Hematopoietic multipotent progenitor cell (in vitro differentiated cells): ENCODE data around the gene SSPN. TPM values are rescaled to one million over a fixed set of nuclear protein-coding genes. Genes with fewer than 3 reads are reported as not detected.

Experiments used
- DNase-seq, 3 donors: peaks; one replicate each; pipeline ENCODE4 v3.0.0-alpha.2; 2011 to 2015; ENCODE audit warnings: low read depth in 2 of 3, low spot score in 2 of 3
- total RNA-seq: library from RNA; depleted of rRNA; stranded (reverse); fragments of >200 nt; gene quantifications from one replicate; pipeline ENCODE4 v1.2.3, GENCODE V29; 2012

SSPN gene
- total RNA-seq, 1 donor: 5.9 TPM

DNA sequence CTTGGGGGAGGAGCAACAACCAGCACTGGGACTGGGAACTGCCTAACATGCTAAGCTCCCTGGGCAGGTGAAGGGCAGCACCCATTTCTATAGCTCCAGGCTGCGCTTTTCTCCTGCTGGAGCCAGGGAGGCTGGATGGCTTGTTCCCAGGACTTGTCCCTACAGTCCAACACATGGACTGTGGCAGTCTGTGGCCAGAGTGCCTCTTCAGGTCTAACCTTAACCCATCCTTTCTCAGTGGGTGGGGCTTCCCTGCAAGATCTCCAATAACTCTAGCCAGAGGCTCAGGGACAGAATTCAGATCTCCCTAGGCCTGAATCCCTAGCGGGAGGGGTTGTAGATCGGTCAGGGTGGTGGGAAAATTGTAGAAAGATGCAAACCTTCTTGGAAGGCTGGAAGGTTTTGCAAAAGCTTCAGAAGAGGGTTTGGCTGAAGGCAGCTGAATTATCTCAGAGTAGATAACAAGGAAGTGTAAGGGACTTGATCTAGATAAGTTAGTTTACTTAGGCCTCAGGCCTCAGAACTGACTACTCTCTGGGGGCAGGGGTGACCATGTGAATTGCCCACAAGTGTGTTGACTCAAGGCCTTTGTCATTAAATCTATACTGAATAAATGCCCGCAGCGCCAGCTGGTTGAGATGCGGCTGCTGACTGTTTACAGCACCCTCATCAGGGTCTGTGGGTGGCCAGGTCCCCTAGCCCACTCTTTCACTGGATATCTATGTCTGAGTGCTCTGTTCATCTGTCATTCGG lies 60.7 kb downstream of the SSPN start:
- no peak for DNase-seq

GRCh38 chr12:26264215-26264838 lies 69.0 kb downstream of the SSPN start:
- no peak for DNase-seq

- no peak for DNase-seq
Measured at GRCh38 chr12:26265606-26266005, 70.2 kb downstream of the SSPN start.

DNA sequence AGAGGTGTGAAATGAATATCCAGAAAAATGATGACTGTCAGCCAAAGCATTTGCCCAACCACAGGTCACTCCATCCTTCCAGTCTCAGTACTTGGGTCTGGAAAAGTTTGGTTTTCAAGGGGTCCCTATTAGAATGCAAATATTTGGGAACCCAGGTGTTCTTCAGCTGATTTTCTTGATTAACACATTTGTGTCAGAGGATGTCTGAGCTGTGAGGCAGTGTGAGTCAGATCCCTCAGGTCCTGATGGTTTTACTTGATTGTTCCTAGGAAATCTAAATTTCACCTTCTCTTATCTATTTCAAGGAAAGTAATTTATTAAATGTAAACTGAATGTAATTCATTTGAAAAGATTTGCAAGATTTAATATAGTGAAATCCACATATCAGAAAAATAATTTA lies 71.5 kb downstream of the SSPN start:
- no peak for DNase-seq

GRCh38 chr12:26268841-26269561 lies 73.6 kb downstream of the SSPN start:
- no peak for DNase-seq

GRCh38 chr12:26269562-26270284 lies 74.3 kb downstream of the SSPN start:
- no peak for DNase-seq

GRCh38 chr12:26271024-26271423 lies 75.7 kb downstream of the SSPN start:
- no peak for DNase-seq

DNA sequence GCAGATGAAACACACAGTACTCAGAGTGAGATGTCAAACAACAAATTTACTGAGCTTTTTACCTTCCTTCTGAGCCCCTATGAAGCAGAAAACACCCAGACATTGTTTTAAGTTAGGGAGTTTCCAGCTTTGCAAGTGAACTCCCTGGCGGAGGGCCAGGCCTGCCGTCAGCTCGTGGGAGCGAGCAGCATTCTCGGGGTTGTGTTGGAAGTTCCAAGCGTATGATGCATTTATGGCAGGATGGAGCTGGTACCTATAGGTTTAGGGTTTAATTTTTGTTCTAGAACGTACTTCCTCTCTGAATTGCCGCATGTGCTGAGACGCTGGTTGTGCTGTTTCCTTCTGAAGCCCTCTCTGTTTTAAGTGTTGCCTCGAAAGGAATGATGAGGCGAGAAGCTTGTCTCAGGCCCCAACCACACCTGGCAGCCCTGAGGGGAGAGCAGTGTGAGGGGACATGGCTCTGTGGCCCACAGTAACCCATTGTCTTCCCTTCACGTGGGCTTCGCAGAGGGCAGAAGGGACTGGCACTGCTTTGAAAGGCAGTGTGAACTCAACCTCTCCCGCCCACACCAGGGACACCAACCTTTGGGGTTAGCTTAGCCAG lies 76.6 kb downstream of the SSPN start:
- DNase-seq: peak in 2 of 3 donors; percentile 59 to 65

DNA sequence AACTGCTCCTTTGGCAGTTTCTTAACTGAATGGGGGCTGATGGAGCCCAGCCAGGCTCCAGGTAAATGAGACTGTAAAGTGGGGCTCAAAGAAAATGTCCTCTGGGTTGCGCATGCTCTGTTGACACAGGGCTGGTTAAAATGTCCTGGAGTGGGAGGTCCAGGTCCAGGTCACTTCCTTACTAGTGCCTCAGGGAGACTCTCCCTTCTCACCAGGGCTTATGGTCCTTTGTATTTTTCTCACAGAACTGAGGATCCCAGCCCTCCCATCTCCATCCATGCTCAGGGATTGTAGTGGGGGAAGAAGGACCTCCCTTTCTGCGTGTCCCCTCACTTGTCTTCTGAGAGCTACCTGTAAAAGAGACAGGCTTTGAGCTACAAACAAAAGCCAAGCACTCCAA lies 77.5 kb downstream of the SSPN start:
- no peak for DNase-seq

- DNase-seq: no peak
Measured at GRCh38 chr12:26273811-26274210, 78.4 kb downstream of the SSPN start.

DNA sequence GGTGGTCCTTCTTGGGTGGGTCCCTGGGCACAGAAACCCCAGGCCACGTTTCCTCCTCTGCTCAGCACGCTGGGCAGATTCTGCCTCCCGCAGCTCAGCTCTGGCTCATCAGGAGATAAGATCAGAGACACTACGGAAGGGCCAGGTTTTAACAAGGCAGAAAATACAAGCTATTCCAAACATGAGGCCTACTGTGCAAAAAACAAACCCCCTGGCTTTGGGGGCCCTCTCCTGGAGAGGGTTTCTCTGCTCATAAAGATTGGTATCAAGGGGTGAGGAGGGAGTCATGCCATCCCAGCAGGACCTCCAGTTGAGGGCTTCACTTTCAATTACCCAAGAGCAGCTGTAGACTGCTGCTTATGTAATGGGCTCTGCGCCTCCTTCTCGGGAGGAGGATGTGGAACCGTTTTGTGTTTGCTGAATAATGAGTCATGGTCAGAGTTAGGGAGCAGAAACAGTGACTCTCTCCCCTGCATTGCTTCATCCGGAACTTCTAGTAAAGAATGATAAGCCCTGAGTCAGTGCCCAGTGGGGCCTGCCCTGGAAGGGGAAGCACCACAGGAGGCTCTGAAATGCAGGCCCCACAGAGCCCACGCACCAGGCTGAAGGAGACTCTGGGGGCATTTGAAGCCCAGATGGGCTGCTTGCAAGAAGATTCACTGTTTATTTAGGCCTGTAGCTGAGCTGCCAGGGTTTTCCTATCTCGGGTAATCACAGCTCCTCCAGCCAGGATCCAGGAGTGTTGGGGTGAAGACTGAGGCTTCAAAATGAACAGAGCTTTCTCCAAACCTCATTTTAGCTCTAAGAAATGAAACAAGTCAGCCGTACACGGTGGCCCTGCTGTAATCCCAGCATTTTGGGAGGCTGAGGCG lies 79.3 kb downstream of the SSPN start:
- peak in 2 of 3 donors; percentile 97 to 98 for DNase-seq

DNA sequence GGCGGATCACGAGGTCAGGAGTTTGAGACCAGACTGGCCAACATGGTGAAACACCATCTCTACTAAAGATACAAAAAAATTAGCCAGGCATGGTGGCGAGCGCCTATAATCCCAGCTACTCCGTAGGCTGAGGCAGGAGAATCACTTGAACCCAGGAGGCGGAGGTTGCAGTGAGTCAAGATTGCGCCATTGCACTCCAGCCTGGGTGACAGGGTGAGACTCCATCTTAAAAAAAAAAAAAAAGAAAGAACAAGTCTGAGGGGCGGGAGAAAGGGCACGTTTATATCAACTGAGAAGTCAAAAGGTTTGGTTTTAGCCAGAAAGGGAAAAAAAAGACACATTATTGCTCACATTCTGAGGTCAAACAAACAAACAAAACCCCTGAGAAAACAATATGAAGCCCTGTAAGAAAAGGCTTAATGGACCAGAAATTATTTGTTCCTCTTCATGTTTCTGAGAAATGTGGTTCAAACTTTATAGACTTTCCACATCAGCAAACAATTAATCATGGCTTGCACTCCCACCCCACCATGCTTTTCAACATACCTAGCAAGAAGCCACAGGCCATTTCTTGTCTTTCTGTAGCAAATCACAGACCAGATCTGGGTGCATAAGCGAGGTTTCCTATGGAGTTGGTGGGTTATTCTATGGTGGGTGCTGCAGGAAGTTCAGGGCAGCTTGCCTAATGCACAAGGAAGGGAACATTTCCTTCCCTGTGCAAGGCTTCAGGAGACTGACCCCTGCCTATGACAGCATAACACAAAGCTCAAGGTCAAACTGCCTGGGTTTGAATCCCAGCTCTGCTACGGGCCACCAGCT lies 80.1 kb downstream of the SSPN start:
- no peak for DNase-seq

DNA sequence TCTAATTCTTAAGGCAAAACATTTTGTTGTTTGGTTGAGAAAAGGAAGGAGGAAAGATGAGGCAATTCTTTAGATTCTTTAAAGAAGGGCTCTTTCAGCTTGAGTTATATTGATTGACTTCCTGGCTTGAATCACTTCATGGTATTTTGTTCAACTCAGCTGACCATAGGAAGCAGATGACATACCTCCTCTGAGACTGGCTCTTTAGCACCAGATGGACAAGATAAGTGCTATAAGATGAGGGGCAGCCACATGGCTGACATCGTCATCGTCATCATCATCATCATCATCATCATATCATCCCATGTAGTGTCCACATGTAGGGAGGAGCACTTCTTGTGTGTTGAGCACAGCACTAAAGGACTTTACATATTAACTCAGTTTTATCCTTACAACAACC lies 81.3 kb downstream of the SSPN start:
- DNase-seq: no peak

DNA sequence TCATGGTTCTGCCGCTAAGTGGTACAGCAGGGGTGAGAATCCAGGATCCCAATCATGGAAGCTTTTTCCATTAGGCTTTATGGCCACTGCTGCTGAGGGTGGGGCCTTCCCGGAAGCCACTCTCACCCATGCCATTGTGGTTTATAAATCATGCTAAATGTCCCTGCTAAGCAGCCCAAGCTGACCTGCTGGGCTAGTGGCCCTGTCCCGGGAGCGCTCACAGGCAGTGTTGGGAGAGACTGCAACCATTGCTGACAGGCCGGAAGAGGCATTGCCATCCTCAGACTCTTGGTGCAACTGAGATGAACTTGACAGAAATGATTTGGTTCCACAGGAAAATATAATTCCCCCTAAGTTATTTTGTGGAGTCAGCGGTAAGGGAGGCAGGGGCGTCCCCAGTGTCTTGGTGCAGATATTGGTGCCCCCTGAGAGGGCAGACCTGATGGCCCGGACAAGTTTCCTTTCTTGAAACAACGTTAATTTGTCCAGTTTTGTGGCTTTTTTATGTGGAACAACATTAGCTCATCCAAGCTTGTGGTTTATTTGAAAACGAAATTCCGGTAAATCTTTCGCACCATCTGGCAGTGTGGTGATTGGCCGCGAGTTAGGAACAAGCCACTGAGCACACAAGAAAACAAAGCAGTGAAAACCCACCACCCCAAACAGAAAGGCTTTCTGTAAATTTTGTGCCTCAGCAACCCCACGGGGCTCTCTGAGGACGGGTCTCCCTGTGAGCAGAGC lies 82.3 kb downstream of the SSPN start:
- peak in 2 of 3 donors; percentile 63 to 81 for DNase-seq

DNA sequence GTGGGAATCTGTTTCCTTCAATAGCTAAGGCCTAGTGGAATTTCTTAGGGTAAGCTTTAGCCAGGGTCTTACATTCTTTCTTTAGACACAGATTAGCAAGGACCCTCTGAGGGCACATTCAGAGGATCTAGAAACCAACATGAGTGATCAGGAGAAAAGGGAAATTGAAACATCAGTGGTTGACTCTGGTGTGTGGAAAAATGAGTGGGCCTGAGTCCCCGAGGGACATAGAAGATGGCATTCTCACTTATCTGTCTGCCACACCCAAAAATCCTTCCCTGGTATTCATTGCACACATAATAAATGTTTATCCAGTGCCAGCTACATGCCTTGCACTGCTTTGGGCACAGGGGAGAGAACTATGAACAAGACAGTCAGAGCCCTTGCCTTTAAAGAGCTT lies 82.9 kb downstream of the SSPN start:
- no peak for DNase-seq

GRCh38 chr12:26278666-26279065 lies 83.3 kb downstream of the SSPN start:
- DNase-seq: no peak

GRCh38 chr12:26279091-26279490 lies 83.7 kb downstream of the SSPN start:
- no peak for DNase-seq

DNA sequence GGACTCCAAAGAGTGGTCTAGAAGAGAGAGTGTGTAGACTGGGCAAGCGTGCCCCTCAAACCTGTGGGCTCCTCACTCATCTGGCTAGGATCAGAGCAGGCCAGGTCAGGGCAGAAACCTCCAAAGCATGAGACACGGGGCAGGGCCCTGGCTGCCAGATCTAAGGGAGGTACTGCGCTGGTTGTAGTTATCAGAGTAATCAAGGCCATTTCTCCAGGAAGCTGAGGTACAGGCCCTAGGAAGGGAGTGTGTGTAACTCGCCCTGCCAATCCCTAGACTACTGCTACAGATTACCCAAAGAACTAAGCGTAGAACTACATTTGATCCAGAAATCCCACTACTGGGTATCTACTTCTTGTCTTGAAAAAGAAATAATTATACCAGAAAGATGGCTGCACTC lies 84.5 kb downstream of the SSPN start:
- no peak for DNase-seq
